ENCODE data around the gene ARAP2.

DNA sequence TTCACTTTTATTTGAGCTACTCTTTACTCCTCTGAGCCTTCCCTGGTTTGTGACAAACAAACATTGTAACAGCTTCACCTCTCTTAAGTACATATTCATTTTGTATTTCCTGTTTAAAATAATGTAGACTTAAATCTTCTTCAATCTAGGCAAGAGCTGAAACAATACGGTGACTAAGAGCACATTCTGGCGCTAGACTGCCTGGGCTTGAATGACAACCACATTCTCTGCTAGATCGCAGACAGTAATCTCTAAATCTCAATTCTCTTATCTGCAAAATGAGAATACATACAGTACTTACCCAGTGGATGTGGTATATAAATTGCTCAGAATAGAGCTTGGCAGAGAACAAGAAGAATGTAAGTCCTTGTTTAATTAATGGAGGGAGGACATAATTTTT, 144.8 kb downstream of the ARAP2 start:
- TF ChIP-seq, protein P1, sequence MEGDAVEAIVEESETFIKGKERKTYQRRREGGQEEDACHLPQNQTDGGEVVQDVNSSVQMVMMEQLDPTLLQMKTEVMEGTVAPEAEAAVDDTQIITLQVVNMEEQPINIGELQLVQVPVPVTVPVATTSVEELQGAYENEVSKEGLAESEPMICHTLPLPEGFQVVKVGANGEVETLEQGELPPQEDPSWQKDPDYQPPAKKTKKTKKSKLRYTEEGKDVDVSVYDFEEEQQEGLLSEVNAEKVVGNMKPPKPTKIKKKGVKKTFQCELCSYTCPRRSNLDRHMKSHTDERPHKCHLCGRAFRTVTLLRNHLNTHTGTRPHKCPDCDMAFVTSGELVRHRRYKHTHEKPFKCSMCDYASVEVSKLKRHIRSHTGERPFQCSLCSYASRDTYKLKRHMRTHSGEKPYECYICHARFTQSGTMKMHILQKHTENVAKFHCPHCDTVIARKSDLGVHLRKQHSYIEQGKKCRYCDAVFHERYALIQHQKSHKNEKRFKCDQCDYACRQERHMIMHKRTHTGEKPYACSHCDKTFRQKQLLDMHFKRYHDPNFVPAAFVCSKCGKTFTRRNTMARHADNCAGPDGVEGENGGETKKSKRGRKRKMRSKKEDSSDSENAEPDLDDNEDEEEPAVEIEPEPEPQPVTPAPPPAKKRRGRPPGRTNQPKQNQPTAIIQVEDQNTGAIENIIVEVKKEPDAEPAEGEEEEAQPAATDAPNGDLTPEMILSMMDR (IDR thresholded peaks at IDR 0.05), result no peak
- TF ChIP-seq EP300 (IDR thresholded peaks at IDR 0.05), result no peak
